GM06990 (cell line): ENCODE results near the gene PCDHGA6.
"Not testable (repeated sequence)": the region's sequence is repeated elsewhere in the genome, so short reads cannot be mapped to it uniquely, and the experiment has no call there.

Experiments used
- DNase-seq: peaks from one replicate; pipeline ENCODE4 v3.0.0-alpha.2; 2011; ENCODE audit not compliant: insufficient read length; ENCODE audit errors: extremely low read depth
- H3K27me3 ChIP-seq: replicated peaks from 2 replicates; pipeline ENCODE4 v1.6.0; 2011; ENCODE audit warnings: low read length; ENCODE audit not compliant: control insufficient read depth, insufficient read depth
- H3K36me3 ChIP-seq: 2 replicates; pipeline ENCODE4 v1.5.1; 2011; ENCODE audit warnings: low read length; ENCODE audit not compliant: control insufficient read depth, insufficient read depth
- H3K4me3 ChIP-seq: replicated peaks from 2 replicates; pipeline ENCODE4 v1.5.1; 2011; ENCODE audit warnings: low read depth, mild to moderate bottlenecking, control low read depth, low read length
- TF ChIP-seq, protein P1 (sequence below): IDR thresholded peaks from 2 replicates; pipeline ENCODE4 v1.5.1; 2011; ENCODE audit warnings: low read length, control low read depth, mild to moderate bottlenecking, inconsistent platforms; ENCODE audit not compliant: insufficient read depth, poor library complexity, severe bottlenecking

PCDHGA6 gene

DNA sequence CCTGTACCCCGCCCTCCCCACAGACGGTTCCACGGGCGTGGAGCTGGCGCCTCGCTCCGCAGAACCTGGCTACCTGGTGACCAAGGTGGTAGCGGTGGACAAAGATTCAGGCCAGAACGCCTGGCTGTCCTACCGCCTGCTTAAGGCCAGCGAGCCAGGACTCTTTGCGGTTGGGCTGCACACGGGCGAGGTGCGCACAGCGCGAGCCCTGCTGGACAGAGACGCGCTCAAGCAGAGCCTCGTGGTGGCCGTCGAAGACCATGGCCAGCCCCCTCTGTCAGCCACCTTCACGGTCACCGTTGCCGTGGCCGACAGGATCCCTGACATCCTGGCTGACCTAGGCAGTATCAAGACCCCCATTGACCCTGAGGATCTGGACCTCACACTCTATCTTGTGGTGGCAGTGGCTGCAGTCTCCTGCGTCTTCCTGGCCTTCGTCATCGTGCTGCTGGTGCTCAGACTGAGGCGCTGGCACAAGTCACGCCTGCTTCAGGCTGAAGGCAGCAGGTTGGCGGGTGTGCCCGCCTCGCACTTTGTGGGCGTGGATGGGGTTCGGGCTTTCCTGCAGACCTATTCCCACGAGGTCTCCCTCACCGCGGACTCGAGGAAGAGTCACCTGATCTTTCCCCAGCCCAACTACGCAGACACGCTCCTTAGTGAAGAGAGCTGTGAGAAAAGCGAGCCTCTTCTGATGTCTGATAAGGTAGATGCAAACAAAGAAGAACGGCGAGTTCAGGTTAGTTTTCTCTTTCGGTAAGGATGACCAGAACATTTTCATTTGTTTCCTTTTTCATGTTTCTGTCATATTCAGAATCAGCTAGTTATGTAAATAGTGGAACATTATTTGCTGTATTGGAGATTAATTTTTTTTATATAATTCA is 7.4 kb upstream of the PCDHGA6 start:
- no peak overlapping the region for H3K4me3 ChIP-seq
- no peaks in the 10 kb centered on the region for H3K27me3 ChIP-seq
- DNase-seq: no peak
- H3K36me3 ChIP-seq: no peaks in the 10 kb centered on the region
- TF ChIP-seq, protein P1, sequence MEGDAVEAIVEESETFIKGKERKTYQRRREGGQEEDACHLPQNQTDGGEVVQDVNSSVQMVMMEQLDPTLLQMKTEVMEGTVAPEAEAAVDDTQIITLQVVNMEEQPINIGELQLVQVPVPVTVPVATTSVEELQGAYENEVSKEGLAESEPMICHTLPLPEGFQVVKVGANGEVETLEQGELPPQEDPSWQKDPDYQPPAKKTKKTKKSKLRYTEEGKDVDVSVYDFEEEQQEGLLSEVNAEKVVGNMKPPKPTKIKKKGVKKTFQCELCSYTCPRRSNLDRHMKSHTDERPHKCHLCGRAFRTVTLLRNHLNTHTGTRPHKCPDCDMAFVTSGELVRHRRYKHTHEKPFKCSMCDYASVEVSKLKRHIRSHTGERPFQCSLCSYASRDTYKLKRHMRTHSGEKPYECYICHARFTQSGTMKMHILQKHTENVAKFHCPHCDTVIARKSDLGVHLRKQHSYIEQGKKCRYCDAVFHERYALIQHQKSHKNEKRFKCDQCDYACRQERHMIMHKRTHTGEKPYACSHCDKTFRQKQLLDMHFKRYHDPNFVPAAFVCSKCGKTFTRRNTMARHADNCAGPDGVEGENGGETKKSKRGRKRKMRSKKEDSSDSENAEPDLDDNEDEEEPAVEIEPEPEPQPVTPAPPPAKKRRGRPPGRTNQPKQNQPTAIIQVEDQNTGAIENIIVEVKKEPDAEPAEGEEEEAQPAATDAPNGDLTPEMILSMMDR: no peak

DNA sequence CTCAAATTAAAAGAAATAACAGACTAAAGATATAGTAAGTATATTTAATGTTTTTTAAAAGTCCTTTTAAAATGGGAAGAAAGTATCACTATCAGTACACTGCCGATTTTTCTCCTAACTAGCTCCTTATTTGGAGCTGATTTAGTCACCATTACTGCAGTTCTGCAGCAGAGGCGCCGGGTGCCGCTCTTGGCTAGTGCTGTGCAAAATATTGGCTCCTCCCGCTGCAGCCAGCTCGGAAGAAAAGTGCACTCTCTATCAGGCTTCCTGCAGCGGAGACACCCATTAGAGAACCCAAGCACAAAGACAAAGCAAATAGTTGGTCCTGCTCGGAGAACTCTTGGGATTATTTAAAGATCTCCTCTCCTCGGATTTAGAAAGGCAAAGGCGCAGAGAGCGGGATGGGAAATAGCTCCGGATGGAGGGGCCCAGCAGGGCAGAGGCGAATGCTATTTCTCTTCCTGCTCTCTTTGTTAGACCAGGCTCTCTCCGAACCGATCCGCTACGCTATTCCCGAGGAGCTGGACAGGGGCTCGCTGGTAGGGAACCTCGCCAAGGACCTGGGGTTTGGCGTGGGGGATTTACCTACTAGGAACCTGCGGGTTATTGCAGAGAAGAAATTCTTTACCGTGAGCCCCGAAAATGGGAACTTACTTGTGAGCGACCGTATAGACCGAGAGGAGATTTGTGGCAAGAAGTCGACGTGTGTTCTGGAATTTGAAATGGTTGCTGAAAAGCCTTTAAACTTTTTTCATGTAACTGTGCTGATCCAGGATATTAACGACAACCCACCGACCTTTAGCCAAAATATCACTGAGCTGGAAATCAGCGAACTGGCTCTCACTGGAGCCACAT is 3.5 kb upstream of the PCDHGA6 start, which contains the start of gene PCDHGB3:
PCDHGB3 (plus strand) TSS at position 249 of the 855 bp plus-strand sequence; CDS start at position 402, 153 bp downstream.
- H3K36me3 ChIP-seq: no peaks in the 10 kb centered on the region
- H3K27me3 ChIP-seq: no peaks in the 10 kb centered on the region
- TF ChIP-seq, protein P1: peak; percentile 78
- H3K4me3 ChIP-seq: peak within 1 kb of the TSS; percentile 64
- peak; percentile 37 for DNase-seq

DNA sequence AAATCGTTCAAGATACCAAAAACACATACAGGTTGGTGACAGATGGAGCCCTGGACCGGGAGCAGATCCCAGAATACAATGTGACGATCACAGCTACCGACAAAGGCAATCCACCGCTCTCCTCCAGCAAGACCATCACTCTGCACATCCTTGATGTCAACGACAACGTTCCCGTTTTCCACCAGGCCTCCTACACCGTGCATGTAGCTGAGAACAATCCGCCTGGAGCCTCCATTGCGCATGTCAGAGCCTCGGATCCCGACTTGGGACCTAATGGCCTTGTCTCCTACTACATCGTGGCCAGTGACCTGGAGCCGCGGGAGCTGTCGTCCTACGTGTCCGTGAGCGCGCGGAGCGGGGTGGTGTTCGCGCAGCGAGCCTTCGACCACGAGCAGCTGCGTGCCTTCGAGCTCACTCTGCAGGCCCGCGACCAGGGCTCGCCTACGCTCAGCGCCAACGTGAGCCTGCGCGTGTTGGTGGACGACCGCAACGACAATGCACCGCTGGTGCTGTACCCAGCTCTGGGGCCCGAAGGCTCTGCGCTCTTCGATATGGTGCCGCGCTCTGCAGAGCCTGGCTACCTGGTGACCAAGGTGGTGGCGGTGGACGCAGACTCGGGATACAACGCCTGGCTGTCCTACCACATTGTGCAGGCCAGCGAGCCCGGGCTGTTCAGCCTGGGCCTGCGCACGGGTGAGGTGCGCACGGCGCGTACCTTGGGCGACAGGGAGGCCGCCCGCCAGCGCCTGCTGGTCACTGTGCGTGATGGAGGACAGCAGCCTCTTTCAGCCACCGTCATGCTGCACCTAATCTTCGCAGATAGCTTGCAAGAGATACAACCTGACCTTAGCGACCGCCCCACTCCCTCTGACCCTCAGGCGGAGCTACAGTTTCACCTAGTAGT is 1.9 kb upstream of the PCDHGA6 start:
- H3K4me3 ChIP-seq: no peak overlapping the region
- H3K36me3 ChIP-seq: no peaks in the 10 kb centered on the region
- no peak for DNase-seq
- TF ChIP-seq, protein P1: no peak
- H3K27me3 ChIP-seq: no peaks in the 10 kb centered on the region

DNA sequence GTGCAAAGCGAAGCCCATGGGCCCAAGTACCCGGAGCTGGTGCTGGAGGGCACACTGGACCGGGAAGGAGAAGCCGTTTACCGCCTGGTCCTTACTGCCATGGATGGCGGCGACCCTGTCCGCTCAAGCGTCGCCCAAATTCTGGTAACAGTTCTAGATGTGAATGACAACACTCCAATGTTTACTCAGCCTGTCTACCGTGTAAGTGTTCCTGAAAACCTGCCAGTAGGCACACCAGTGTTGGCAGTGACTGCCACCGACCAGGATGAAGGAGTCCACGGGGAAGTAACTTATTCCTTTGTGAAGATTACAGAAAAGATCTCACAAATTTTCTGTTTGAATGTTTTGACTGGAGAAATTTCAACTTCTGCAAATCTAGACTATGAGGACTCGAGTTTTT is 936 bp downstream of the PCDHGA6 start:
- DNase-seq: no peak
- no peaks in the 10 kb centered on the region for H3K36me3 ChIP-seq
- H3K4me3 ChIP-seq: no peak overlapping the region
- no peaks in the 10 kb centered on the region for H3K27me3 ChIP-seq
- TF ChIP-seq, protein P1: no peak

DNA sequence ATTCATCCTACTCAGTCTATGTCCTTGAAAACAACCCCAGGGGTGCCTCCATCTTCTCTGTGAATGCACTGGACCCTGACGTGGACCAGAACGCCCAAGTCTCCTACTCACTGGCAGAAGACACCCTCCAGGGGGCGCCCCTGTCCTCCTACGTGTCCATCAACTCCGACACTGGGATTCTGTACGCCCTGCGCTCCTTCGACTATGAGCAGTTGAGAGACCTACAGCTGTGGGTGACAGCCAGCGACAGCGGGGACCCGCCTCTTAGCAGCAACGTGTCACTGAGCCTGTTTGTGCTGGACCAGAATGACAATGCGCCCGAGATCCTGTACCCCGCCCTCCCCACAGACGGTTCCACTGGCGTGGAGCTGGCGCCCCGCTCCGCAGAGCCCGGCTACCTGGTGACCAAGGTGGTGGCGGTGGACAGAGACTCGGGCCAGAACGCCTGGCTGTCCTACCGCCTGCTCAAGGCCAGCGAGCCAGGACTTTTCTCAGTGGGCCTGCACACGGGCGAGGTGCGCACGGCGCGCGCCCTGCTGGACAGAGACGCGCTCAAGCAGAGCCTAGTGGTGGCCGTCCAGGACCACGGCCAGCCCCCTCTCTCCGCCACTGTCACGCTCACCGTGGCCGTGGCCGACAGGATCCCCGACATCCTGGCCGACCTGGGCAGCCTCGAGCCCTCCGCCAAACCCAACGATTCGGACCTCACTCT is 1.9 kb downstream of the PCDHGA6 start:
- H3K27me3 ChIP-seq, H3K36me3 ChIP-seq, DNase-seq, H3K4me3 ChIP-seq: not testable (repeated sequence)
